Thyroid gland (tissue), 4 donors: Measurements from ENCODE around the gene RAB9B. TPM values are rescaled to one million over a fixed set of nuclear protein-coding genes. Genes with fewer than 3 reads are reported as not detected.

Experiments
- DNase-seq, 2 donors: peaks; one replicate each; pipeline ENCODE4 v3.0.0-alpha.2; 2019
- H3K27ac ChIP-seq, 3 donors: fragments of 200-600 bp; sonication (generic); 1 replicate in 2 of 3; 2 replicates in 1 of 3; pipeline ENCODE4 v1.5.1; 2016 to 2019; ENCODE audit warnings: mild to moderate bottlenecking in 1 of 3, moderate library complexity in 1 of 3
- H3K27me3 ChIP-seq: fragments of 200-600 bp; sonication (generic); one replicate; pipeline ENCODE4 v1.5.1; 2019
- H3K36me3 ChIP-seq, 2 donors: fragments of 200-600 bp; sonication (generic); one replicate each; pipeline ENCODE4 v1.5.1; 2016 to 2019
- H3K4me1 ChIP-seq, 2 donors: fragments of 200-600 bp; sonication (generic); one replicate each; pipeline ENCODE4 v1.5.1; 2017 to 2019
- H3K4me3 ChIP-seq, 3 donors: fragments of 200-600 bp; sonication (generic); replicated peaks in 1 of 3; 1 replicate in 2 of 3; 2 replicates in 1 of 3; pipeline ENCODE4 v1.5.1; 2016; ENCODE audit warnings: mild to moderate bottlenecking in 1 of 3
- H3K9me3 ChIP-seq: fragments of 200-600 bp; sonication (generic); one replicate; pipeline ENCODE4 v1.5.1; 2017
- POLR2A ChIP-seq, 2 donors: fragments of 450-650 bp; IDR thresholded peaks; one replicate each; pipeline ENCODE4 v1.6.1; 2017; ENCODE audit warnings: antibody characterized with exemption in 2 of 2, mild to moderate bottlenecking in 2 of 2, moderate library complexity in 1 of 2
- WGBS, 2 donors: methylation state at CpG; one replicate each; pipeline ENCODE4 v1.1.5; 2017; 5-methylcytosine and 5-hydroxymethylcytosine counted together
- intact Hi-C: fragments of 100-400 bp; cut with DNase I; formaldehyde crosslinking; loops from one replicate; pipeline ENCODE4 v1.15.1; 2023
- total RNA-seq, 4 donors: library from RNA; depleted of rRNA; stranded (reverse); fragments of >200 nt; gene quantifications; one replicate each; pipeline ENCODE4 v1.2.3, GENCODE V29; 2016
- TF ChIP-seq, protein P1 (sequence below), 6 experiments: fragments of 200-600 bp in 3 of 6; fragments of 450-650 bp in 3 of 6; sonication (generic) in 3 of 6; IDR thresholded peaks; one replicate each; pipeline ENCODE4 v1.5.1; 2016 to 2019; ENCODE audit warnings: antibody characterized with exemption in 6 of 6, mild to moderate bottlenecking in 2 of 6, inconsistent platforms in 1 of 6, moderate library complexity in 1 of 6

The RAB9B gene
- total RNA-seq, 4 donors from 2014 or later: 1.9 to 4.1 (median 2.9) TPM

DNA sequence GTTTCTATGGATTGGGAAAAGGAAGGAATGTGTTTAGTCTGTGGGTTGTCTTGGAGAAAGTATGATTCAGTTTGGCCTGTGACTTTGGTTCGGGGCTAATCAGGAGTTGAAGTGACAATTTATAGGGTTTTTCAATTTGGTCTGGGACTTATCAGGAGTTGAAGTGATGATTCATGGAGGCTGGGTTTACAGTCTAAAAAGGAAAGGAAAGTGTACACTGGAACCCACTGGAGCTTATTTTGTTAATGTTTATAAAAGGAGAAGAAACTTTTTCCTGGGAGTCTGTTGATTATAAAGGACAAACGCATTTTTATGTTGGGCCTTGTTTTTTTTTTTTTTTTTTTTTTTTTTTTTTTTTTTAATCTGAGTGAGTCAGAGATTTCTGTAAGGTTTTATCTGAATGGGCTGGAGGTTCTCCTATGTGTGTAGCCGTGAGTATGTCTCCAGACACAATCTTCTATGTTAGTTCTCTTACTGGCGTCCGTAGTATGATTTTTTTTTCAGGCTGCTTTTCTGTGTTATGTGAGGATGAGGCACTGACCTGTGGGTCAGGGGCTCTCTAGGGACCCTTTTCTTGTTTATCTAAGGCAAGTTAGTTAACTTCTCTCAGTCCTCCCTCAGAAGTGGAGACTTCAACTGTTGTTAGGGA, 33.0 kb upstream of the RAB9B start:
- no peak for TF ChIP-seq POLR2A (IDR thresholded peaks at IDR 0.05)
- TF ChIP-seq, protein P1, sequence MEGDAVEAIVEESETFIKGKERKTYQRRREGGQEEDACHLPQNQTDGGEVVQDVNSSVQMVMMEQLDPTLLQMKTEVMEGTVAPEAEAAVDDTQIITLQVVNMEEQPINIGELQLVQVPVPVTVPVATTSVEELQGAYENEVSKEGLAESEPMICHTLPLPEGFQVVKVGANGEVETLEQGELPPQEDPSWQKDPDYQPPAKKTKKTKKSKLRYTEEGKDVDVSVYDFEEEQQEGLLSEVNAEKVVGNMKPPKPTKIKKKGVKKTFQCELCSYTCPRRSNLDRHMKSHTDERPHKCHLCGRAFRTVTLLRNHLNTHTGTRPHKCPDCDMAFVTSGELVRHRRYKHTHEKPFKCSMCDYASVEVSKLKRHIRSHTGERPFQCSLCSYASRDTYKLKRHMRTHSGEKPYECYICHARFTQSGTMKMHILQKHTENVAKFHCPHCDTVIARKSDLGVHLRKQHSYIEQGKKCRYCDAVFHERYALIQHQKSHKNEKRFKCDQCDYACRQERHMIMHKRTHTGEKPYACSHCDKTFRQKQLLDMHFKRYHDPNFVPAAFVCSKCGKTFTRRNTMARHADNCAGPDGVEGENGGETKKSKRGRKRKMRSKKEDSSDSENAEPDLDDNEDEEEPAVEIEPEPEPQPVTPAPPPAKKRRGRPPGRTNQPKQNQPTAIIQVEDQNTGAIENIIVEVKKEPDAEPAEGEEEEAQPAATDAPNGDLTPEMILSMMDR (IDR thresholded peaks at IDR 0.05): no peak
- Histone ChIP-seq H3K36me3 (no peaks in the 10 kb centered on the region), H3K9me3 (no peaks in the 10 kb centered on the region), H3K4me3 (no peak overlapping the region), H3K27me3 (no peaks in the 10 kb centered on the region), H3K27ac (no peak overlapping the region), H3K4me1 (no peaks in the 10 kb centered on the region)
- intact Hi-C loops: no loop called here
- 44 to 67% methylated on average over 5 of the region's 5 CpGs for WGBS, 2 donors
- DNase-seq: no peak

DNA sequence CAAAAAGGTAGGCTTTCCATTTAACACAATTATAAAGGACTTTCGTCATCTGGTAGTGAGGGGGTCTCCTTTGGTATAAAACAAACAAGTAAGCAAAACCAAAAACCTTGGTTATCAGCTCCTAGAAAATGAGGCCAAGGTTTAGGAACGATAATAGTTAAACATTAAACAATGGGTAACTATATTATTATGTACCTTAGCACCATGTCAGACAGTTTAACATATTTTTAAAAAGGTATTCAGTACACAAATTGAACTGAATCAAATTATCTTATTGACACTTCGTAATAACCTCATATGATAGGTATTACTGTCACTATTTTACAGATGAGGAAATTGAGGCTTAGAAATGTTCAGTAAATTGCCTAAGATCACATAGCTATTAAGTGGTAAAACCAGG, 32.1 kb upstream of the RAB9B start:
- TF ChIP-seq, protein P1 (IDR thresholded peaks at IDR 0.05): no peak
- TF ChIP-seq POLR2A (IDR thresholded peaks at IDR 0.05): no peak
- no peak for DNase-seq
- H3K4me3 ChIP-seq: no peak overlapping the region
- intact Hi-C loops: no loop called here
- no peak overlapping the region for H3K27ac ChIP-seq
- H3K27me3 ChIP-seq: no peaks in the 10 kb centered on the region
- H3K9me3 ChIP-seq: no peaks in the 10 kb centered on the region
- no peaks in the 10 kb centered on the region for H3K4me1 ChIP-seq
- 91 to 95% methylated on average over 3 of the region's 3 CpGs for WGBS, 2 donors
- no peaks in the 10 kb centered on the region for H3K36me3 ChIP-seq

DNA sequence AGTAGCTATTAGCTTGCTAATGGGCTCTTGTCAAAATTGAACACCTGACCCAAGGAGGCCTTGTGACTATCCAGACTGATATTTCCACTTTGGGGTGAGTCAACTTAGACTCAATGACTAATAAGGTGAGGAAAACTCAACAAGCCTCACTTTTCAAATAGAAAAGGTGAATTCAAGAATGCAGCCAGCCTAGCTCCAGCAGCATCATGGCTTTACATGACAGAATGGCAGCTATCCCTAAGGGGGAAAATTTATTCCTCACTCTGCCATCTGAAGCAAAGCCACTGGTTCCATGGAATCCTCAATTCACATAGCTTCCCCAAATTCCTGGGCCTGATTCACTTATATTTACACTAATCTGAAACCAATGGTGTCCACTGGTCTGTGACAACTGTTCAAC, 29.1 kb upstream of the RAB9B start:
- no peak for DNase-seq
- no peak for TF ChIP-seq POLR2A (IDR thresholded peaks at IDR 0.05)
- no peaks in the 10 kb centered on the region for H3K9me3 ChIP-seq
- H3K36me3 ChIP-seq: no peaks in the 10 kb centered on the region
- intact Hi-C loops: no loop called here
- no peaks in the 10 kb centered on the region for H3K27me3 ChIP-seq
- H3K4me3 ChIP-seq: no peak overlapping the region
- no peaks in the 10 kb centered on the region for H3K4me1 ChIP-seq
- no peak overlapping the region for H3K27ac ChIP-seq

DNA sequence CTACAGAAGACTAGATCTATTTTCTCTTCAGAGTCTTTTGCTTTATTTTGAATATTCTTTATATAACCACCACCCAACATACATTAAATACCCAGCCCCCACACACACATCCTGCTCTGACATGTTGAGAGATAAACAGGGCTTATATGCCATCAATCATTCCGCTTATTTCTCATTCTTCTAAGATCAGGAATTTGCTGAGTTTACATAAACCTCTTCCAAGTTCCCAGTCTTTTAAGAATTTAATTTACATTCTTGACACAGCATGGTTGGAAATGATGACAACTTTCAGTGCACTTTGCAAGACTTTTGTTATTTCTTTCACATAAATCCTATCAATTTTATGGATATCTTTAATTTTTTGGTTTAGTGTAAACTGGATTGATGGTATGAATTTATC, 17.5 kb upstream of the RAB9B start:
- no peaks in the 10 kb centered on the region for H3K4me1 ChIP-seq
- intact Hi-C loops: no loop called here
- no peaks in the 10 kb centered on the region for H3K27me3 ChIP-seq
- H3K9me3 ChIP-seq: no peaks in the 10 kb centered on the region
- 75 to 89% methylated on average over 1 of the region's 1 CpG for WGBS, 2 donors
- TF ChIP-seq, protein P1 (IDR thresholded peaks at IDR 0.05): no peak
- TF ChIP-seq POLR2A (IDR thresholded peaks at IDR 0.05): no peak
- no peak overlapping the region for H3K4me3 ChIP-seq
- DNase-seq: no peak
- H3K27ac ChIP-seq: no peak overlapping the region
- no peaks in the 10 kb centered on the region for H3K36me3 ChIP-seq

DNA sequence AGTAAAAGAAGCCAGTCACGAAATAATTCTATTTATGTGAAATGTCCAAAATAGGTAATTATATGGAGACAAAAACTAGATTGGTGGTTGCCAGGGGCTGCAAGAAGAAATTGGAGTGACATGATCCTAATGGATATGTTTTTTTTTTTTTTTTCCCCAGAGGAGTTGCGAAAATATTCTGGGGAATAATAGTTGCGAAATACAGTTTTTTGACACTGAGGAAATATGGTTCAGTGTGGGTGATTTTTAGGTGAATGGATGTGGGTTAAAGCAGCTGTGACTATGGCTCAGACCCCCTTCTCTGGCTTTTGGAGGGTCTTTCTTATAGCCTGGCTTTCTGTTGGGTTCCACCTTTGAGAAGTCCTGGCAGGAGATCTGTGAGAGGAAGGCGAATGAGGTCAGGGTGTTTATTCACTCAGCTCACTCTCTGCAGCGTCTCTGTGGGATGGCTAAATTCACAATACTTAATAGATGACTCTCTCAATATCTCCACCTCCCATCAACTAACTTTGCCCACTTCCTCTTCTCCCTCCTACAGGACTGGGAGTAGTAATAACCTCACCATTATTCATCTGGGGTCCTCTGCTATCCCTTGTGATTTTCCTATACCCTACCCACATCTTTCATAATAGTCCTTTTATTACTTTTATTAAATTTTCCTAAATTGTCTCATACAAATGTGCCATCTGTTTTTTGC, 15.3 kb upstream of the RAB9B start:
- H3K27me3 ChIP-seq: no peaks in the 10 kb centered on the region
- H3K36me3 ChIP-seq: no peaks in the 10 kb centered on the region
- WGBS, 2 donors: 71 to 80% methylated on average over 5 of the region's 5 CpGs
- intact Hi-C loops: no loop called here
- TF ChIP-seq, protein P1 (IDR thresholded peaks at IDR 0.05): no peak
- no peak for TF ChIP-seq POLR2A (IDR thresholded peaks at IDR 0.05)
- no peaks in the 10 kb centered on the region for H3K4me1 ChIP-seq
- DNase-seq: no peak
- no peaks in the 10 kb centered on the region for H3K9me3 ChIP-seq
- H3K4me3 ChIP-seq: no peak overlapping the region
- H3K27ac ChIP-seq: no peak overlapping the region
